Stimulated activated CD4-positive, alpha-beta T cell treated with anti-CD3 and anti-CD28 coated beads, Interleukin-2, amount 100 ng/mL, for 24 hours (primary cell): ENCODE data around the gene NCDN.

Experiments used
- DNase-seq, 2 donors: peaks; one replicate each; pipeline ENCODE4 v3.0.0-alpha.2; 2020

NCDN gene, protein sequence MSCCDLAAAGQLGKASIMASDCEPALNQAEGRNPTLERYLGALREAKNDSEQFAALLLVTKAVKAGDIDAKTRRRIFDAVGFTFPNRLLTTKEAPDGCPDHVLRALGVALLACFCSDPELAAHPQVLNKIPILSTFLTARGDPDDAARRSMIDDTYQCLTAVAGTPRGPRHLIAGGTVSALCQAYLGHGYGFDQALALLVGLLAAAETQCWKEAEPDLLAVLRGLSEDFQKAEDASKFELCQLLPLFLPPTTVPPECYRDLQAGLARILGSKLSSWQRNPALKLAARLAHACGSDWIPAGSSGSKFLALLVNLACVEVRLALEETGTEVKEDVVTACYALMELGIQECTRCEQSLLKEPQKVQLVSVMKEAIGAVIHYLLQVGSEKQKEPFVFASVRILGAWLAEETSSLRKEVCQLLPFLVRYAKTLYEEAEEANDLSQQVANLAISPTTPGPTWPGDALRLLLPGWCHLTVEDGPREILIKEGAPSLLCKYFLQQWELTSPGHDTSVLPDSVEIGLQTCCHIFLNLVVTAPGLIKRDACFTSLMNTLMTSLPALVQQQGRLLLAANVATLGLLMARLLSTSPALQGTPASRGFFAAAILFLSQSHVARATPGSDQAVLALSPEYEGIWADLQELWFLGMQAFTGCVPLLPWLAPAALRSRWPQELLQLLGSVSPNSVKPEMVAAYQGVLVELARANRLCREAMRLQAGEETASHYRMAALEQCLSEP

DNA sequence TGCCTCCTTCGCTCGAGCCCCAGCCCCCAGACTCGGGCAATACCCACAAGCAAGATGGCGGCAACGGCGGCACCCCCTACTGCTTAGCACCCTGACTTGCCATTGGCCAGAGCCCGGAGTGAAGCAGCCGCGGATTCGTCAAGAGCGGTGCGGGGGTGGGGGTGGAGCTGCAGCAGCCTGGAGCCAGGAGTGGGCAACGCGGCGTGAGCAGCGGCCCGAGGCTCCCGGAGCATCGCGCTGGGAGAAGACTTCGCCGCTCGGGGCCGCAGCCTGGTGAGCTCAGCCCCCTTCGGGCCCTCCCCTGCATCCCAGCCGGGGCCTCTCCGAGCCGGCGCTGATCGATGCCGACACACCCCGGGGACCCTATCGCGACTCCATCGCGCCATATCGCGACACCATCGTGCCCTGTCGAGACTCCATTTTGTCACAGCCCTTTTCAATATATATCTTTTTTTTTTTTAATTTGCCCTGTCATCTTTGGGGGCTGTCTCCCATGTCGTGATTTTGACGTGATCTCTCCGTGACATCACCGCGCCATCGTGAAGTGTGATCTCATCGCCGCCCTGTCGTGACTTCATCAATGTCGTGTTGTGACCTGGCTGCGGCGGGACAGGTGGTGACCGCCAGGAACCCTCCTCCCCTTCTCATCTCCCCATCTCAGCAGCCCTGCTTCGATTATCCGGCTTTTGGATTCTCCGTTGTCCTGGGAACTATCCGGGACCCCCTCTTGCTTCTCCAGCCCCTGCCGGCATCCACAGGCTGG lies at the start of gene NCDN:
NCDN (plus strand) TSS at position 189 of the 763 bp plus-strand sequence; CDS start at position 581, 392 bp downstream.
- peak; percentile 96 to 97 for DNase-seq

DNA sequence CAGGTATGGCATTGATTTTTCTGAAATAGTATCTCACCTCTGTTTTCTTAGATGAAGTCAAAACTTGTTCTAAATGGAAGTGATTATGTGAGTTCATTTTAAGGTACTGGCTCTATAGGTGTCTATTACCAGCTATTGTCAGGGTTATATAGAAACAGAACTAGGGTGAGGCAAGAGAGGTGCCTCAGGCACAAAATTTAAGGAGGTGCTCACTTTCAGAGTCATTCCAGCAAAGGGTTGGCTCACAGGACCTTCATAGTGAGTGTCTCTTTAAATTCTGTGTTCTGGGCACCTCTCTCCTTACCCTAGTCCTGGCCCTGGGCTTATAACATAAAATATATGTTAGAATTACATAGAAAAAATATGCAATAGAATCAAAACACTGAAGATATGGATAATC lies 49.7 kb upstream of the NCDN start:
- no peak for DNase-seq

DNA sequence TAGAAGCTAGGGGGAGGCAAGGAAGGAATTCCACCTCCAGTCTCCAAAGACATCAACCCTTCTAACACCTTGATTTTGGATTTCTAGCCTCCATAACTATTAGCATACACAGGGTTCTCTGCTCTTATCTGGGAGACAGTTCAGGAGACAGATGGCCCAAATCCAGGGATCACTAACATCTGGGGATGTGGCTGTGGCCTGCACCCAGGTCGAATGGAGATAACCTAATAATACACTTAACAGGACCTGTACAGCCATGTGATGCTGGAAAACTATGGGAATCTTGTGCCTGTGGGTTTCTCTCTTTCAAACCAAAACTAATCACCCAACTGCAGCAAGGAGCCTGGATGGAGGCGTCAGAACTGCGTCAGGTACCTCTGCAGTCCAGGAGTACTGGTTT lies 48.0 kb upstream of the NCDN start:
- no peak for DNase-seq

DNA sequence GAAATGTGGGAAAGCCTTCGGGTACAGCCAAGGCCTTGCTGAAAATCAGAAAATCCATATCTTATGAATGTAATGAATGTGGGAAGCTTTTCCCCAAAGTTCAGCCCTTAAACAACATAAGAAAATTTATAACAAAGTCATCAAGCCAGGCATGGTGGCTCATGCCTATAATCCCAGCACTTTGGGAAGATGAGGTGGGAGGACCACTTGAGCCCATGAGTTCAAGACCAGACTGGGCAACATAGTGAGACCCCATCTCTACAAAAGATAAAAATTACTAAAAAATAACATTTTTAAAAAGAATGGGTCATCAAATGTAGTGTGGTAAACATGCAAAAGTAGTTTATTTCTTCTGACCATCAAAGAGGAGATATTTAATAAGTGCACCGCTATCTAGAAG lies 46.3 kb upstream of the NCDN start:
- DNase-seq: no peak

DNA sequence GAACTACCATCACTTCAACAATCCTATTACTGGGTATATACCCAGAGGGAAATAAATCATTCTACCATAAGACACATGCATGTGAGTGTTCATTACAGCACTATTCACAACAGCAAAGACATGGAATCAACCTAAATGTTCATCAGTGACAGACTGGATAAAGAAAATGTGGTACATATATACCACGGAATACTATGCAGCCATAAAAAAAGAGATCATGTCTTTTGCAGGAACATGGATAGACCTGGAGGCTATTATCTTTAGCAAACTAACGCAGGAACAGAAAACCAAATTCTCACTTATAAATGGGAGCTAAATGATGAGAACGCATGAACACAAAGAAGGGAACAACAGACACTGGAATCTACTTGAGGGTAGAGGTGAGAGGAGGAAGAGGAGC lies 39.4 kb upstream of the NCDN start:
- no peak for DNase-seq

DNA sequence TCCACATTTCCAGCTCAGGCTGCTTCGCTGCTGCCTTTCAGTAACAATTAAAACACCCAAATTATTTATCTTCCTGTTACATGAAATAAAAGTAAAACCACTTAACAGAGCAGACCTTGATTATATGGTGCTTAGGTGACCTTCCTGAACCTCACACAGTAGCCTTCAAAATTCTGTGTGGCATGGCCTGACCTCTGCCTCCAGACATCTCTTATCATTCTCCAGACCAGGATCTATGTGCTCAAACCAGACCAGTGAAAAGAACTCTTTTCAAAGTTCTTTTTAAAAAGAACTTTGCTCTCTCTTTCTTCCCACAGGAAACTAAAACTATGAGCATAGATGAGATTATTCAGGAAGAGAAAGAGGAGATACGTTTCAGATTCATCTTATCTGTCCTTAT lies 38.2 kb upstream of the NCDN start:
- DNase-seq: no peak

DNA sequence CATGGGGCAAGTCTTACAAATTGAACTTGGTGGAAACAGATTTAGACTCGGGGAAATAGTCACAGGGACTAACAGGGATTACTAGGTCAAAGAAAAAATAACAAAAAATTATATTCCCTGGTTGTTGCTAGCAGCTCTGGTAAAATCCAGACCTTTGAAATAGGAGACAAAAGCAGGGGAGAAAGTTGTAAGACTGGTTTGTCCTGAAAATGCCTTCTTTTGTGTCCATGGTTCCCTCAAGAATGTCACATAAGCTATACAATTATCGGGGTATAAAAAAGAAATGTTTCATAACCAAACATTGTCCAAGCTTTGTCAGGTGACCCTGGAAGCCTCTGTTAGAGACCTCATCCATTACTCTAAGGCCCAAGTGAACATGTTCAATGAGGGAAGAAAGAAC lies 33.5 kb upstream of the NCDN start:
- no peak for DNase-seq

DNA sequence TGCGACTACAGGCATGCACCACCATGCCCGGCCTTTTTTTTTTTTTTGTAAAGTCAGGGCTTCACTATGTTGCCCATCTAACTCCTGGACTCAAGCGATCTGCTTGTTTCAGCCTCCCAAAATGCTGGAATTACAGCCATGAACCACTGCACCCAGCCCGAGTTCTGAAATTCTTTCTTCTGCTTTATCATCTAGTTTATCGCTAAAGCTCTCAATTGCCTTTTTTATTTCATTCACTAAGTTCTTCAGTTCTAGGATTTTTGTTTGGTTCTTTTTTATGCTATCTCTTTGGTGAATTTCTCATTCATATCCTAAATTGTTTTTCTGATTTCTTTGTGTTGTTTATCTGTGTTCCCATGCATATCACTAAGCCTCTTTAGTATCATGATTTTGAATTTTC lies 27.4 kb upstream of the NCDN start:
- no peak for DNase-seq

DNA sequence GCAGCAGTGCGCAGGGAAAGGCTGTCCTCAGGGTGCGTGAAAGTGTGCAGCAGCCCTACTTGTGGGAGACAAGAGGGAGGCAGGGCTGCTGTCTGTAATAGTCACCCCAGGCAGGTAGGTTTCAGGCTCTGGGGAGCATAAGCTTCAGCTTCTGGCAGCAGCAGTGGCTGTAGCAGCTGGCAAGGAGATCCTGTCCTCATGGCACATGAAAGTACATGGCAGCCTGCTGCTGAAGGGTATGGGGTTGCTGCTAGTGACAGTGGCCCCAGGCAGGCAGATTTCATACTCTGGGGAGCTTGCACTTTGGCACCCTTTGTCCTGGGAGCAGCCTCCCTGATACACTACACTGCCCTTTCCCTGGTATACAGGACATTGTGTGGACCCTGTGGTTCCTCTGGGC lies 26.7 kb upstream of the NCDN start:
- no peak for DNase-seq

DNA sequence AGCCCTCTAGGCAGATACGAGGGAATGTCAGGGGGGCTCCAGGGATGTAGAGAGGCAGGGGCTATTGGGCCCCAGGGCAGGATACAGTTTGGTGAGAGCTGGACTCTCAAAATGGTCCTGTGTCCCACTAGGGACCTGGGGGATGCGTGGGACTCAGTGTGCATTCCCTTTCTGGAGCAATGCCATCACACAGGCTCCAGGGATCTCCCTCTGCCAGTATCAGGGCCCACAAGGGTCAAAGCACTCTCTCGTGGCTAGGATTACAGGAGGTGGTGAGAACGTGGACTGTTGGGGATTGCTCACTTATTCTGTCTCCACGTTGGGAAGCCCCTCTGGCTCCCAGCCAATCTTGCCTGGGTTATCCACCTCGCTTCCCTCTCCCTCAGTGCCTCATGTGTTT lies 26.2 kb upstream of the NCDN start:
- no peak for DNase-seq

DNA sequence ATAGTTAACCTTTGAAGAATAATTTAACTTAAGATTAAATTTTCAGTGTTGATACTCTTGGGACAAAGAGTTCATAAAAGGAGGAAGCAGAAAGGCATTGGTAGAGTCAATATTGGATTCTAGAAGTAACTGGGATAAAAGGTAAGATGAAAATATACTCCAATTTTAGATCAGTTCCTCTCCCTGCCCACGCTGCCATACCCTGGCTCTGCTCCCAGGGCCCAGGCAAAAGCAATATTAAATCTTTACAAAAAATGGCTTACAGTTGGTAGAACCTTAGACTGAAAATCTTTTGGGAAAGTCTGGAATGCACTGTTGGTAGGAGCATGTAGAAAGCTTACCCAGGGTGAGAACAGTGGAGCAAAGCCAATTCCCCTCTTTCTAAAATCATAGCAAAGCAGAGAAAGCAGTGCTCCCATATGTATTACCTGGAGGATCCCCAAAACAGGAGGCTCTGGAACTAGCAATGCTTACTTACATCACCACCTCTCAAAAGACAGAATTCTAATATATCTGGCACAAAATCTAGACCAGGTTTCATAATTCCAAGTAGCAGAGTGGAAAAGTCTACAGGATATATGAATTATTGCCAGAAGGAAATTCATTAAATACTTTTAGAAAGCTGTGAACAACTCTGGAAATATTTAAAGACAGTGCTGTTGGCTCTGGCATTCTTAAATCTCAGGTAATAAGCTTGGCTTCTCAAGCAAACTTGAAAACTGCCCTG lies 24.9 kb upstream of the NCDN start:
- DNase-seq: no peak

DNA sequence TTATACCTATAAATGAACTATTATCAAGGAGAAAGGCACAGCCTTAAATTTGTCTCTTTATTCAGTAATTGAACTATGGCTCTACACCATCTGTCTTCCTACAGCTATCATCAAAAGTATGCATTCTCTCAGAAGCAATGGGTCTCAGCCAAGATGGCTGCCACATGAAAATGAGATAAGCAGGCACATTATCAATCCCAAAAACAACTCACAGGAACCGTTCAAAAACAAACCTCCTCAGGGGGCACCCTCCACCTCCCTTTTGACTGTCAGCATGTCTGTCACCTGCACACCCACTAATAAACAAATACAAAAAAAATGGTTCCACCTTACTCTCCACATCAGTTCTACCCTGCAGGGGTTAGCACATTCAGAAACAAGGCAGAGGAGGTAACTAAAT lies 24.0 kb upstream of the NCDN start:
- DNase-seq: no peak

DNA sequence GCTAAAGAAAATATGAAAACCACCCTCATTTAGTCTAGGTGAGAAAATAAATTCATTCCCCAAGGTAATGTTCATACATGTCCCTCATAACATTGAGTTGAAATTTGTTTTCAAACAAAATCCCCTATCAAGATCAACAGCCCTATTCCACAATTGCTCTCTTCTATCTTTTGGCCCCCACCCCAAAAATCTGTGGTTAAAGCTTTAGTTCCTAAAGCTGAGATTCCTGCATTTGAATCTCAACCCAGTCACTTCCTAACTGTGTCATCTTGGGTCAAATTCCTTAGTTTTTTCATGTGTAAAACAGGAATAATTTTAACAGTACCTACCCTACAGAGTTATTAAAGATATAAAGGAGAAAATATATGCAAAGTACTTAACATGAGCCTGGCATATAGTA lies 22.4 kb upstream of the NCDN start:
- no peak for DNase-seq

DNA sequence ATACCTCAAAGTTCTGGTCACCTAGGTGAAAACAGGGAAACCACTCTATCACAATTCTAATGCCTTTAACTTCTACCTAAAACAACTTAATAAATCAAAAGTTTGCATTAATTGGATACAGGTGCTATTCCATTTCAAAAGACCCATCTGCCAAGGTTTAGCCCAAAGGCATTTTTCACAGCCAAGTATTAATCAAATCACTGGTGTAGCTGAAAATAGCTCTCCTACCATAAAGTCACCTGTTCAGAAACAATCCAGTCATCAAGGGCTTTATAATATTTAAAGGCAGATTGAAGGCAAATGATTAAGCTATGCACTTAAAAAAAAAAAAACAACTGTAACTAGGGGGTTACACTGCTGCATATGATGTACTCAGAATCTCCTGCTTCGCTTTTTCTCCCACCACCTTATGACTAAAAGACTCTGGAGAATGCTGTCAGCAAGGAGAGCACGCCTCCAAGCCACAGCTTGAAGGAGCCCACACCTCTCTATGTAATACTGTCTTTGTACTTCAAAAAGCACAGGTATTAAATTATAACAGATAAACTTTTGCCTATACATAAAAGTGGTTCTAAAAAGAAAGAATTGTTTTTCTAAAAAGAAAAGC lies 20.9 kb upstream of the NCDN start:
- no peak for DNase-seq

DNA sequence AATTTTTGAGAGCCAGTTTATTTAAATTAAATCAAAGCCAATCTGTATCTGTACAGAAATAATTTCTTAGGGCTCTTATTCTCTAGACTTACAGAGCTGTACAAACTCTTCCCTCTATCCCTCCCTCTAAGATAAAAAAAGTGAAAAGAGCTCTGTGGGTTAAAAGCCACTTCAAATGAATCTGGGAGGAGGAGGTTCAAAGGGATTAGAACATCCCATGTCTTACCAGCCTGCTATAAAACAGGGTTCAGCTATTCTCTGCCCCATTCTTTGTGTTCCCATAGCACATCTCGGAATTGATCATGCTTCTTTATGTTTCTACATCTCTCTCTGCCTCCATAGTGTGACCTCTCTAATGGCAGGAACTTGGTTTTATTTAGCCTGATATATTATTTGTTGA lies 19.8 kb upstream of the NCDN start:
- no peak for DNase-seq

DNA sequence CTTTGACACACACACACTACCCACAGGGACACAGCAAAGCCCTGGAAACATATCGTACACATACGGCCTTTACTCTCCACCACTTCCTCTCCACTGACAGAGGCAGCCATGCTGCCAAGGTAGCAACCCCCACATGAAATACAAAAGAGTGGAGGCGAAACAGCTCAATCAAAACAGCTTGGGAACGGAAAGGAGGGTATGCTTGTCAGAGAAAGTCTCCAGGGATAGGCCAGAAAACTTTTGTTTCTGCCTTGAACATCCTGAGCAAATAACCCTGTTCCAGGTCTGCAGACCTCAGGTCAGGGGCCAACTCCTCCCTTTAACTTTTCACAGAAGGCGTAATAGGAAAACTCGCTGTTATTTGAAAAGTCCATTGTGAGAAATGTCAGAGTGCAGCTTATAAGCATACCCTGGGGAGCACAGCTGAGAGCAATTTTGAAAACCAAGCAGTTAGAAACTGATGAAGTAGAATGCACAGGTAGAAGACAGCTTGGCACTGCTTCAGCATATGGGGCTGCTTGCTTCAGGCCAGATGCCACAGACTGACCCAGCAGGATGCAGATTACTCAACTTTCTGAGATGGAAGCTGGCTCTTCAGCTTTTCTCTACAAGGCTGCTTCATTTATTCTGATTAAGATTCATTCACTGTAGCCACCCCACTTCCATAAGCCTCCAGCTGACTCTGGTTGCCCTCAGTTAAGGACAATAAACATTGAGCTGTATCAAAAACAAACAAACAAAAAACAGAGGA lies 18.4 kb upstream of the NCDN start:
- no peak for DNase-seq

DNA sequence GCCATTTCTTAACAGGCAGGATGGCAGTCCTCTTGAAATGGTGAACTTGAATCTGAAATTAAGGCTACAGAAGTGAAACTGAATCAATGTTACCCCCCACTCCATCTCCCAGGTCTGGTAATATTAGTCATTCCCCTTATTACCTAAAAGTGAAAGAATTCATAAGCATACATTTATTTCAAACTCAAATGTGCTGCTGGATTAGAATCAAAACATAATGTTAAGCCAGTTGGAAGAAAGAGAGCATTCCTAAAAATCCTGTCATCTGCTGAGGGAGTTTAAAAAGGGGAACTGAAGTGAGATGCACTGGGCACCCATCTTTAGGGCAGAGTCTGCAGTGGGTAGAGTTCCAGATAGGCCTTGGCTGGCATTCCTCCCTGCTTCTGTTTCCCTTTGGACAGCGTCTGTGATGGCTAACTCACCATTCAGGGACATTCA lies 17.8 kb upstream of the NCDN start:
- no peak for DNase-seq

DNA sequence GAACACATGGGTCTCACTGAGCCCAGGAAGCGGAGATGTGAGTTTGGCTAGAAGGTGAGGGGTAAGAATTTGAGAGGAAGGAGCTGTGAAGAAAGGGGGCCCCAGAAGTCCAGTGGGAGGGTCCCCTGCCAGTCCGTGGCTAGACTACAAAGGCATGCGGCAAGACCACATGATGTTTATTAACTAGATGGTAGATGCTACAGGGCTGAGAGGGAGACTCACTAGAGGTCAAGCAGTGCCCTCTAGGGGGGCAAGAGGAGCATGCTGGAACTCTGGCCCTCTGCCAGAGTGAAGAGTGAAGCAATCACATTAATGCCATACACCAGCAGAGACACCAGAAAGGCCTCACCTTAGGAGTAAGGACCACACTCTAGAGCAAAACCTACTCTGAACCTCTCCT lies 12.6 kb upstream of the NCDN start:
- DNase-seq: peak in 1 of 2 donors; percentile 54

DNA sequence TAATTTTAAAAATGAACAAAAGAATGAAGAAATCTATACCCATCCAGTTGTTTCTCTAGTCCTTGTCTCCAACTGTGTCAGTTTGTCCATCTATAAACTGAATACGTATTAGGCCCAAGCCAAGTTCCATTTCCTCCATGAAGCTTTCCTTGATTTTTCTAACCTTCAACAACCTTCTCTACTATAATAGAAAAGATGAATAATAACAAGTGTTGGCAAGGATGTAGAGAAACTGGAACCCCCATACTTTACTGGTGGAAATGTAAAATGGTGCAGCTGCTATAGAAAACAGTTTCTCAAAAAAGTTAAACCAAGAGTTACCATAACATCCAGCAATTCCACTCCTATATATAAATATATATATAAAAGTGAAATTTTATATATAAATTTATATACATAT lies 11.0 kb upstream of the NCDN start:
- DNase-seq: no peak

DNA sequence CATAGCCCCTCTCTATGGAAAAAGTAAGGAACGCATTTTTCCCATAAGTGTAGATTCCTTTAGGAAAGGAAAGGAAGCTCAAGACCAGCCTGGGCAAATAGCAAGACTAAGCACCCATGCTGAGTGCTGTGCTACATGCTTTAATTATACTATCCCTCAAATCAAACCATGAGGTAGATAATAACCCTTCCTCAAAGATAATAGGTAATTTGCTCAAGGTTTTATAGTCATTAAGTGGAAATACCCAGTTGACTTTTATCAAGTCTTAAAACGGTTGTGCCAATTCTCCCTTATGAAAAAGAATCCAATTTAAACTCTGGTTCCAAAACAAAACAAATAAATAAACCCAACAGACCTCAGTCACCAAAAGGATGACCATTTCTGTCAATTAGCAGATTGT lies 3.7 kb upstream of the NCDN start:
- no peak for DNase-seq

DNA sequence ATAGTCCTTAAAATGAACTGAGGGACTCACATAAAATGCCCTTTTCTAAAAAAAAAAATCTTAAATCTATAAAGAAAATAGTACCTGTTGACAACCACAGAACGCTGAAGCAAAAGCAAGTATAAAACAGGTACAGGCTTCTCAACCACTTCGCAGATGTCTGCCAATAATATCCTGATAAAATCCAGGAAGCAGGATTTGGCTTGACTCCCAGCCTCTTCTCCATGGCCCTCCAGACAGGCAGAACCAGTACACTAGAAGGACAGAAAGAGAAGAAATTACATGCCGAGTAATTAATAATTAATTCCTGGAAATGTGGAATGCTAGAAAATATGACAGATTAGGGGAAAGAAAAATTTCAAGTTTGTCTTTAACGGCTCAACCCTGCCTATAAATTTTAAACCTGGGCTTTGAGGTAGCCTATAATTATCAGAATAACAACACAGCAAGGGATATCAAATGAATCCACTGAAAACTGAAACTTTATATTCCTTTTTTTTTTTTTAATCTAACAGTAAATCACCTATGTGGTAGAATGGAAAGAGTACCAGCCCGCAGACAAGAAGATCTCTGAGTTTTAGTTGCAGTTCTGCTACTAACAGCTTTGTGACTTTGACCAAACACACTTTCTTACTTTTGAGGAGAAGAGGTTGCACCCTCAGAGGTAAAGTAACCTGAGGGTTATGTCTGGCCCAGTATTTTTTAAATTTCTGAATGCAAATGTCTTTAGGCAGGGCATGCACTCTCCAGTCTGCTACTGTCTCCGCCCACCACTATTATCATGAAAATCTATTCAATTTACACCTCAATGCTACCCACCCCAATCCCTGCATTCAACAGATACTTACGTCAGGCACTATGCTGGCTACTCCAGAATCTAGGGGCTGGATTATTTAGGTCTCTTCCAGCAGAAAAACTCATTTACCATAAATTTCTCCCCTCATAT lies 3.1 kb upstream of the NCDN start:
- no peak for DNase-seq
